ENCODE results near the gene TMEM248.

- TF ChIP-seq CTCF (IDR thresholded peaks at IDR 0.05) (no peak), POLR2A (IDR thresholded peaks at IDR 0.05) (no peak)
Measured at GRCh38 chr7:66950763-66951162, 29.7 kb downstream of the TMEM248 start.

Measured in lower leg skin (tissue), 3 donors.